LNCaP clone FGC (cell line): ENCODE measurements around the gene TARM1.

Experiments
- DNase-seq: peaks from one replicate; pipeline ENCODE4 v3.0.0-alpha.2; 2011; ENCODE audit warnings: low read depth
- H3K4me3 ChIP-seq: 2 replicates; pipeline ENCODE4 v1.5.1; 2011; ENCODE audit warnings: mild to moderate bottlenecking, low read depth, low read length, control low read depth
- TF ChIP-seq, protein P1 (sequence below): IDR thresholded peaks from 2 replicates; pipeline ENCODE4 v1.5.1; 2012; ENCODE audit warnings: mild to moderate bottlenecking; ENCODE audit not compliant: control insufficient read depth, insufficient read depth; ENCODE audit errors: extremely low read depth

The TARM1 gene

DNA sequence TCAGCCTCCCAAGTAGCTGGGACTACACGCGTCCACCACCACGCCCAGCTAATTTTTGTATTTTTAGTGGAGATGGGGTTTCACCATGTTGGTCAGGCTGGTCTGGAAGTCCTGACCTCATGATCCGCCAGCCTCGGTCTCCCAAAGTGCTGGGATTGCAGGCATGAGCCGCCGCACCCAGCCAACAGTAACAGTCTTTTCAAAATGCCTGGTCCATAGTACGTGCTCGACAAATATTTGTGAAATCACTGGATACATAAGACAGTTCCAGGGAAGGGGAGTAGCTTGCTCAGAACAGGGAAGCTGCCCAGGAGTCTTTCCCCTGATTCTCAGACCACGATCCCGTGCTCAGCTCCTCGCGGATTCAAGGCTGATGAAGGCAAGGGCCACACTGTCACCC lies 59.2 kb downstream of the TARM1 start:
- no peak overlapping the region for H3K4me3 ChIP-seq
- TF ChIP-seq, protein P1, sequence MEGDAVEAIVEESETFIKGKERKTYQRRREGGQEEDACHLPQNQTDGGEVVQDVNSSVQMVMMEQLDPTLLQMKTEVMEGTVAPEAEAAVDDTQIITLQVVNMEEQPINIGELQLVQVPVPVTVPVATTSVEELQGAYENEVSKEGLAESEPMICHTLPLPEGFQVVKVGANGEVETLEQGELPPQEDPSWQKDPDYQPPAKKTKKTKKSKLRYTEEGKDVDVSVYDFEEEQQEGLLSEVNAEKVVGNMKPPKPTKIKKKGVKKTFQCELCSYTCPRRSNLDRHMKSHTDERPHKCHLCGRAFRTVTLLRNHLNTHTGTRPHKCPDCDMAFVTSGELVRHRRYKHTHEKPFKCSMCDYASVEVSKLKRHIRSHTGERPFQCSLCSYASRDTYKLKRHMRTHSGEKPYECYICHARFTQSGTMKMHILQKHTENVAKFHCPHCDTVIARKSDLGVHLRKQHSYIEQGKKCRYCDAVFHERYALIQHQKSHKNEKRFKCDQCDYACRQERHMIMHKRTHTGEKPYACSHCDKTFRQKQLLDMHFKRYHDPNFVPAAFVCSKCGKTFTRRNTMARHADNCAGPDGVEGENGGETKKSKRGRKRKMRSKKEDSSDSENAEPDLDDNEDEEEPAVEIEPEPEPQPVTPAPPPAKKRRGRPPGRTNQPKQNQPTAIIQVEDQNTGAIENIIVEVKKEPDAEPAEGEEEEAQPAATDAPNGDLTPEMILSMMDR, result no peak
- DNase-seq, result no peak

DNA sequence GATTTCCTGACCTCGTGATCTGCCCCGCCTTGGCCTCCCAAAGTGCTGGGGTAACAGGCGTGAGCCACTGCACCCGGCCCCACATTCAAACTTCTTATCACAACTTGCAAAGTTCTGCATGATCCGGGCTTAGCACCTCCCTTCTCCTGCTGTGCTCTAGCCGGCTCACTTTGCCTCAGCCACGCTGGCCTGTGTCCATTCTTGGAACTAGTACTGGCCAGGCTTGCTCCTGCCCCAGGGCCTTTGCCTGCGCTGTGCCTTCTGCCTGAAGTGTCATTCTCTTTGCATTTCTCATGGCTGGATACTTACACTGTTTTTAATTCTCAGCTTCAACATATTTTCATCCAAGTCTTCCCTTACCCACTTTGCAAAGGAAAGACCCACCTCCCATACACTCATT lies 59.8 kb downstream of the TARM1 start:
- no peak for DNase-seq
- TF ChIP-seq, protein P1, result no peak
- H3K4me3 ChIP-seq, result no peak overlapping the region
